Type B pancreatic cell (in vitro differentiated cells): ENCODE measurements around the gene RNF10. TPM values are rescaled to one million over a fixed set of nuclear protein-coding genes. Genes with fewer than 3 reads are reported as not detected.
A peak's percentile ranks its signal among the peaks of the same experiment; 100 is the strongest.
"Not testable (repeated sequence)": the region's sequence is repeated elsewhere in the genome, so short reads cannot be mapped to it uniquely, and the experiment has no call there.

Experiments used
- DNase-seq: peaks from one replicate; pipeline ENCODE4 v3.0.0; 2021; ENCODE audit warnings: mixed read lengths; ENCODE audit not compliant: unreplicated experiment; ENCODE audit errors: extremely low spot score
- H3K27ac Mint-ChIP-seq: 2 replicates; pipeline ENCODE4 v1.8.0; 2021; ENCODE audit warnings: mild to moderate bottlenecking, mixed read lengths
- H3K27me3 Mint-ChIP-seq: 2 replicates; pipeline ENCODE4 v1.8.0; 2021; ENCODE audit warnings: mixed read lengths
- H3K36me3 Mint-ChIP-seq: 2 replicates; pipeline ENCODE4 v1.8.0; 2021; ENCODE audit warnings: mixed read lengths
- H3K4me1 Mint-ChIP-seq: one replicate; pipeline ENCODE4 v1.8.0; 2021; ENCODE audit warnings: mixed read lengths; ENCODE audit not compliant: unreplicated experiment
- H3K4me3 Mint-ChIP-seq: 2 replicates; pipeline ENCODE4 v1.8.0; 2021; ENCODE audit warnings: mild to moderate bottlenecking, mixed read lengths
- H3K9me3 Mint-ChIP-seq: 2 replicates; pipeline ENCODE4 v1.8.0; 2021; ENCODE audit warnings: mixed read lengths
- total RNA-seq: library from RNA; stranded (reverse); gene quantifications from 2 replicates; pipeline ENCODE4 v1.2.1, GENCODE V29; 2021; ENCODE audit warnings: low replicate concordance
- TF ChIP-seq, protein P1 (sequence below): fragments of 200-600 bp; sonication (generic); conservative IDR thresholded peaks from 2 replicates; pipeline ENCODE4 v1.5.0; 2021; ENCODE audit warnings: antibody characterized with exemption, mild to moderate bottlenecking

Gene RNF10
- total RNA-seq, 1 donor from 2014 or later = 188 TPM

DNA sequence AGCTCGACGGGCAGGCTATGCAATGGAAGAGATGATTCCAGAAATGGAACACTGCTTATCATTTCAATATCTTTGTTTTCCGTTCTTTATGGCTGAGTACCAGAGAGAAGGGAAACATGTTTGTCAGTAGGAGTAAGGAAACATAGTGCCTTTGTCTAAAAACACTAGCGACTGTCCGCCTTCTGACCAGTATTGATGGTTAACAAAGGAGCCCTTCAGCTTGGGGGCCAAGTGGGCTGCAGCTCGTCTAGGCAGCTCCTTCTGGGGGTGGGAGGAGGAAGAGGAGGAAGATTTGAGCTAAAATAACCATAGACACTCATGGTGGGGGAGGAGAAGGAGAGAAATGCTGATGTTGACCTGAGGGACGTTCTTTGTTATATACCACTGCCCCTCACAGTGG is 20.2 kb upstream of the RNF10 start:
- no peaks in the 10 kb centered on the region for H3K27me3 Mint-ChIP-seq
- no peaks in the 10 kb centered on the region for H3K9me3 Mint-ChIP-seq
- no peaks in the 10 kb centered on the region for H3K4me1 Mint-ChIP-seq
- H3K36me3 Mint-ChIP-seq = peaks cover 17% of the 10 kb centered on the region
- H3K4me3 Mint-ChIP-seq = no peak overlapping the region
- no peak for DNase-seq
- H3K27ac Mint-ChIP-seq = peak overlapping the region; percentile 40
- TF ChIP-seq, protein P1, sequence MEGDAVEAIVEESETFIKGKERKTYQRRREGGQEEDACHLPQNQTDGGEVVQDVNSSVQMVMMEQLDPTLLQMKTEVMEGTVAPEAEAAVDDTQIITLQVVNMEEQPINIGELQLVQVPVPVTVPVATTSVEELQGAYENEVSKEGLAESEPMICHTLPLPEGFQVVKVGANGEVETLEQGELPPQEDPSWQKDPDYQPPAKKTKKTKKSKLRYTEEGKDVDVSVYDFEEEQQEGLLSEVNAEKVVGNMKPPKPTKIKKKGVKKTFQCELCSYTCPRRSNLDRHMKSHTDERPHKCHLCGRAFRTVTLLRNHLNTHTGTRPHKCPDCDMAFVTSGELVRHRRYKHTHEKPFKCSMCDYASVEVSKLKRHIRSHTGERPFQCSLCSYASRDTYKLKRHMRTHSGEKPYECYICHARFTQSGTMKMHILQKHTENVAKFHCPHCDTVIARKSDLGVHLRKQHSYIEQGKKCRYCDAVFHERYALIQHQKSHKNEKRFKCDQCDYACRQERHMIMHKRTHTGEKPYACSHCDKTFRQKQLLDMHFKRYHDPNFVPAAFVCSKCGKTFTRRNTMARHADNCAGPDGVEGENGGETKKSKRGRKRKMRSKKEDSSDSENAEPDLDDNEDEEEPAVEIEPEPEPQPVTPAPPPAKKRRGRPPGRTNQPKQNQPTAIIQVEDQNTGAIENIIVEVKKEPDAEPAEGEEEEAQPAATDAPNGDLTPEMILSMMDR = no peak

DNA sequence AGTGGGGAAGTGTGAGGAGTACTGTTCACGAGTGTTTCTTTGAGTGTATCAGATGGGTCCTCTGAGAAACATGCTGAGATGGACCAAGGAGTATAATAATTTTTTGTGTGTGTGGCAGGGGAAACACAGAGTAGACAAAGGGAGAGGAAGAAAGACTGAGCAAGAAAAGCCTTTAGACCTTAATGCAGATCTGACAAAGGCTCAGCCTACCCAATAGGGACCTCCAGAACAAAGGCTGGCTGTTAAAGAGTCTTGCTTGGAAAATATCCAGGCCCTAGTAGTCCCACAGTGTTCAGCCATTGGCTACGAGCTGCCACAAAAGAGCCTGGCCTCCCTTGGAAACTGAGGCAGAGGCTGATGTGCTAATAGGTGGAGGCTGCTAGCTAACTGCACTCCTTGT is 18.7 kb upstream of the RNF10 start:
- H3K4me3 Mint-ChIP-seq = no peak overlapping the region
- no peaks in the 10 kb centered on the region for H3K4me1 Mint-ChIP-seq
- H3K27me3 Mint-ChIP-seq = no peaks in the 10 kb centered on the region
- TF ChIP-seq, protein P1 = no peak
- H3K27ac Mint-ChIP-seq = no peak overlapping the region
- peaks cover 13% of the 10 kb centered on the region for H3K36me3 Mint-ChIP-seq
- H3K9me3 Mint-ChIP-seq = no peaks in the 10 kb centered on the region
- DNase-seq = no peak

DNA sequence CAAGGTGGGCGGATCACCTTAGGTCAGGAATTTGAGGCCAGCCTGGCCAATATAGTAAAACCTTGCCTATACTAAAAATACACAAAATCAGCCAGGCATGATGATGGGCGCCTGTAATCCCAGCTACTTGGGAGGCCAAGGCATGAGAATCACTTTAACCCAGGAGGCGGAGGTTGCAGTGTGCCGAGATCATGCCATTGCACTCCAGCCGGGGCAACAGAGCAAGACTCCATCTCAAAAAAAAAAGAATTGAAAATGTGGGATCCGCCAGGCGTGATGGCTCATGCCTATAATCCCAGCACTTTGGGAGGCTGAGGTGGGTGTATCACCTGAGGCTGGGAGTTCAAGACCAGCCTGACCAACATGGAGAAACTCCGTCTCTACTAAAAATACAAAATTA is 14.8 kb upstream of the RNF10 start:
- not testable (repeated sequence) for H3K27me3 Mint-ChIP-seq, H3K27ac Mint-ChIP-seq, H3K4me1 Mint-ChIP-seq, H3K9me3 Mint-ChIP-seq, H3K36me3 Mint-ChIP-seq, H3K4me3 Mint-ChIP-seq, DNase-seq

DNA sequence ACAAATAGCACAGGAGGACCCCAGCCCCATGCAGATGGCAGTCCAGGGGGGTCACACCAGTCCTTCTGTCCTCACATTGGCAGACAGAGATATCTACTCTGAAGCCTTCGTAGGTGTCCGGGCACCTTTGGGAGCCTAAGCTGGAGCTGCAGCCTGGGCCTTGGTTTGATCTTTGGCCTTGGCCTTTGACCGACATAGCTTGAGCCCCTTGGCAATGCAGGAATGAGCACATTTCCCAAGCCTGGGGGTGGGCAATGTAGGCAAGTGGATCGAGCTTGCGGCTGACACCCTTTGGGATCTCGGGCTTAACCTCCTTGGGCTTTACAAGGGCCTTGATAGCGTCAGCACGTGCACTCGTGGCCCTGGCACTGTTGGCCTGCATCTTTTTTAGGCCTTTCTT is 11.6 kb upstream of the RNF10 start:
- no peak overlapping the region for H3K4me3 Mint-ChIP-seq
- DNase-seq = no peak
- peaks cover 5% of the 10 kb centered on the region for H3K4me1 Mint-ChIP-seq
- no peaks in the 10 kb centered on the region for H3K36me3 Mint-ChIP-seq
- TF ChIP-seq, protein P1 = no peak
- no peaks in the 10 kb centered on the region for H3K27me3 Mint-ChIP-seq
- H3K27ac Mint-ChIP-seq = no peak overlapping the region
- no peaks in the 10 kb centered on the region for H3K9me3 Mint-ChIP-seq

DNA sequence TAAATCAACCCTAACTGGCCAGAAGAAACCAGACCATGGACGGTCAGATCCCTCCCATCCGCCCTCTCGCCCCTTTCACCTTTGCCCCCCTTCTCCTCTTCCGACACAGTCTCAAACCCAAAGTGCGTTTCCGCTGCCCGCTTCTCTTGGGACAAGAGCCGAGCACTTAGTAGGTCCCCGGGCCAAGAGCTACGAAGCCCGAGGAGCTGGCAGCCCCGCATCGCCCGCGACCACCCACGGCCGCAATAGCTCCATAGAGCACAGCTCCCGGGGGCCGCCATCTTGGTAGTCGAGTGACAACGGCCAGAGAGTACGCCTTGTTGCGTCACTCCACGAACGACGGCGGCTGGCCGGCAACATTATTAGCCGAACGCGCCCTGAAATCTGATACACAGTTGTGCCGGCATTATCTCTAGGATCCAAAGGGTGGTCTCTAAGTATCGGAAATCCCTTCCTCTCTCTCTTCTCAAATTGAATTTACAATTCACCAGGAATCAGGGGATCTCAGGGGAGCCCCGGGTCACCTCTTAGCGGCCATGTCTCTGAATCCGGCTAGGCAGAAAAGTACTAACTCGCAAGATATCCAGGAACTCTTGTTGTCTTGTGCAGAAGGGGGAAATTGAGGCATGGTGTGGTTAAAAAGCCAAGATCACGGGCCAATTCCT is 5.2 kb upstream of the RNF10 start, which contains the start of gene COQ5:
COQ5 (minus strand) TSS at position 298 of the 665 bp plus-strand sequence; CDS start at position 281, 17 bp downstream.
- H3K4me3 Mint-ChIP-seq = peak within 1 kb of the TSS; percentile 100
- H3K27ac Mint-ChIP-seq = peak within 1 kb of the TSS; percentile 99
- H3K9me3 Mint-ChIP-seq = no peaks in the 10 kb centered on the region
- no peaks in the 10 kb centered on the region for H3K27me3 Mint-ChIP-seq
- DNase-seq = peak; percentile 90
- TF ChIP-seq, protein P1 = no peak
- peaks cover 20% of the 10 kb centered on the region for H3K4me1 Mint-ChIP-seq
- H3K36me3 Mint-ChIP-seq = no peaks in the 10 kb centered on the region

DNA sequence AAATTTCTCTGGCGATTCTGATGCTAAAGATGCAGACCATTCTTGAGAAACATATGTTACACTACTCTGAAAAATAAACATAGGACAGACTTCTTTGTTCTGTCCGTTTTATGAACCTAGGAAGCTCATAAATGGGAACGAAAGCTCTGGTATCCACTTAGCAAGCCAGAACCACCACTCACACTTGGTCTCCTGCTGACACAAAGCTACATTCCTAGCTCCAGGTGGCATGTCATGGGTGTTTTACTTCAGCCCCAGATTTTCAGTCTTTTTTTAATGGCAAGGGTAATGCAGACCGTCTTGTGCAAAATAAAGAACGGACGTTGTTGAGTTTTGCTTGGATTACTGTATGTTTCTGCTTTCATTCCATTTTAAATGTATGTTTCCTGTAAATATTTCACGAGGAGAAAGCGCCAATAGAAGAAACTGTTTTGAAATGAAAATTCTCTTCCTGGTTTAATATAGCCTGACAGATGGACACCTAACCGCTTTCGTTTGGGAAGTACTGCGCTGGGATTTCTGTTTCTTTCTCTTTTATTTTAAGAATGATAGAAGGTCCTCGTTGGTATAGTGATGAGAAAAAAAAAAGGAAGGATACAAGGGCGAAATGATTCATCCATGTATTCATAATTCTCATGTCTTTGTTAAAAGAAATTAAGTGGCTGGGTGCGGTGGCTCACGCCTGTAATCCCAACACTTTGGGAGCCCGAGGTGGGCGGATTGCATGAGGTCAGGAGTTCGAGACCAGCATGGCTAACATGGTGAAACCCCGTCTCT is 4.3 kb upstream of the RNF10 start:
- peak overlapping the region; percentile 99 for H3K27ac Mint-ChIP-seq
- H3K4me1 Mint-ChIP-seq = peaks cover 20% of the 10 kb centered on the region
- DNase-seq = no peak
- H3K4me3 Mint-ChIP-seq = peak overlapping the region; percentile 100
- H3K36me3 Mint-ChIP-seq = no peaks in the 10 kb centered on the region
- TF ChIP-seq, protein P1 = no peak
- no peaks in the 10 kb centered on the region for H3K27me3 Mint-ChIP-seq
- H3K9me3 Mint-ChIP-seq = no peaks in the 10 kb centered on the region

DNA sequence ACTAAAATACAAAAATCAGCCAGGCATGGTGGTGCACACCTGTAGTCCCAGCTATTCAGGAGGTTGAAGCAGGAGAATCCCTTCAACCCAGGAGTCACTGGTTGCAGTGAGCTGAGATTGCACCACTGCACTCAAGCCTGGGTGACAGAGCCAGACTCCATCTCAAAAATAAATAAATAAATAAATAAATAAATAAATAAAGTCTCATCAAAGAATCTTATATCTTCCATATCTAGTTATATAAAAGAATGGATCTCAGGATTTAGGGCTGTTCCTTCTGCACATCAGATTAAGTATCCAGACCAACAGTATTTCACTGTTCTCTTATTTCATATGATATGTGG is 3.8 kb upstream of the RNF10 start:
- Mint-ChIP-seq H3K4me1 (peaks cover 20% of the 10 kb centered on the region), H3K27ac (peak overlapping the region; percentile 99)
- not testable (repeated sequence) for H3K9me3 Mint-ChIP-seq, H3K4me3 Mint-ChIP-seq, H3K36me3 Mint-ChIP-seq, DNase-seq, H3K27me3 Mint-ChIP-seq
